ENCODE results near the gene ELL2.

DNA sequence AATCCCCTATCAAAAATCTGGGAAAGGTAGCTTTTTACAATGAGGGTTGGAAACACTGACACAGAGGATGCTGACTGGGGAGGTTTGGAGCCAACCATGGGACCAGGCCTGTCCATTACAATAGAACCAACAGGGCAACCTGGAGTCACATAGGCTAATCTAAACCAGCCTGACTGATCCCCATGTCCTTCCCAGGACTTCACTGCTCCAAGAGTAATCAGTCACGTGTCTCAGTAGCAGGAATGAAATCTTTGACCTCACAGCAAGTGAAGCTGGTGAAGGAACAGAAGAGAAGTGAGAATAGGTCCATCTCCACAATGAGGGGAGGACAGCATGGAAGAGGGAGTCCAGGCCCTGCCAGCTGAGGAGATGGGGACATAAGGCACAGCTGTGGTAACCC lies 123.1 kb downstream of the ELL2 start:
- no peak for TF ChIP-seq CTCF (IDR thresholded peaks at IDR 0.05)
- TF ChIP-seq EZH2phosphoT487 (IDR thresholded peaks at IDR 0.05): no peak

Measured in neural progenitor cell (in vitro differentiated cells).